IMR-90 (cell line): ENCODE measurements around the gene RHOC. TPM values are rescaled to one million over a fixed set of nuclear protein-coding genes. Genes with fewer than 3 reads are reported as not detected.

Source experiments
- ATAC-seq: fragments of 200-7000 bp; cut with Tn5 transposase; 2 replicates; pipeline ENCODE4 v1.9.1; 2020; ENCODE audit warnings: low read depth, mild to moderate bottlenecking, moderate library complexity
- BruUV-seq: library from RNA; stranded (reverse); fragments of 400-500 nt; replicated peaks from 2 replicates; lab custom pipeline; 2021; lab: Mats Ljungman, UMichigan
- CTCF ChIA-PET: fragments of 300-600 bp; formaldehyde crosslinking; extraction: SDS; loops from one replicate; lab custom pipeline; 2021; ENCODE audit warnings: antibody characterized with exemption; lab: Yijun Ruan, JAX
- POLR2A ChIA-PET: fragments of 300-600 bp; sonication (Branson Sonifier 250); formaldehyde crosslinking; loops from one replicate; lab custom pipeline; 2022; ENCODE audit warnings: antibody characterized with exemption; ENCODE audit not compliant: unreplicated experiment; lab: Charles Lee
- DNase-seq: peaks from one replicate; pipeline ENCODE4 v3.0.0; 2013
- H2AFZ ChIP-seq: replicated peaks from 2 replicates; pipeline ENCODE3; 2013; ENCODE audit warnings: low read length, mild to moderate bottlenecking; ENCODE audit not compliant: poor library complexity
- H2AK5ac ChIP-seq: 2 replicates; pipeline ENCODE4 v1.6.1; 2013; ENCODE audit warnings: low read depth, low read length, inconsistent platforms
- H2AK9ac ChIP-seq: replicated peaks from 2 replicates; pipeline ENCODE3; 2013; ENCODE audit warnings: mild to moderate bottlenecking, low read depth, low read length, moderate library complexity; ENCODE audit not compliant: poor library complexity
- H2BK120ac ChIP-seq: 2 replicates; pipeline ENCODE4 v1.6.1; 2013; ENCODE audit warnings: low read depth, low read length, inconsistent platforms
- H2BK15ac ChIP-seq: 3 replicates; pipeline ENCODE4 v1.6.1; 2013; ENCODE audit warnings: low read depth, low read length, inconsistent platforms
- H2BK20ac ChIP-seq: 2 replicates; pipeline ENCODE4 v1.6.1; 2013; ENCODE audit warnings: low read depth, mild to moderate bottlenecking, inconsistent platforms, low read length, moderate library complexity
- H2BK5ac ChIP-seq: 2 replicates; pipeline ENCODE4 v1.6.1; 2013; ENCODE audit warnings: mild to moderate bottlenecking, low read depth, low read length, inconsistent platforms; ENCODE audit not compliant: poor library complexity, severe bottlenecking
- H3K14ac ChIP-seq: replicated peaks from 2 replicates; pipeline ENCODE4 v1.6.1; 2013; ENCODE audit warnings: low read depth, low read length, inconsistent platforms
- H3K18ac ChIP-seq: 2 replicates; pipeline ENCODE4 v1.6.1; 2013; ENCODE audit warnings: low read depth, low read length, control low read depth
- H3K23ac ChIP-seq: 2 replicates; pipeline ENCODE4 v1.6.1; 2013; ENCODE audit warnings: low read depth, low read length, inconsistent platforms
- H3K27ac ChIP-seq: 2 replicates; pipeline ENCODE4 v1.5.1; 2013; ENCODE audit warnings: mild to moderate bottlenecking, control low read depth, low read length; ENCODE audit not compliant: insufficient read depth
- H3K27me3 ChIP-seq: 2 replicates; pipeline ENCODE4 v1.6.1; 2013; ENCODE audit warnings: low read length; ENCODE audit not compliant: control insufficient read depth, insufficient read depth
- H3K36me3 ChIP-seq: 2 replicates; pipeline ENCODE4 v1.6.1; 2013; ENCODE audit warnings: low read length, mixed read lengths; ENCODE audit not compliant: control insufficient read depth, insufficient read depth
- H3K4ac ChIP-seq: 2 replicates; pipeline ENCODE4 v1.6.1; 2013; ENCODE audit warnings: low read depth, low read length, inconsistent platforms
- H3K4me1 ChIP-seq: 2 replicates; pipeline ENCODE4 v1.6.1; 2013; ENCODE audit warnings: low read length, mixed read lengths; ENCODE audit not compliant: control insufficient read depth, insufficient read depth
- H3K4me2 ChIP-seq: 2 replicates; pipeline ENCODE4 v1.6.1; 2013; ENCODE audit warnings: low read depth, mild to moderate bottlenecking, control low read depth, low read length, moderate library complexity
- H3K4me3 ChIP-seq: 2 replicates; pipeline ENCODE4 v1.5.1; 2013; ENCODE audit warnings: low read depth, mild to moderate bottlenecking, control low read depth, low read length, moderate library complexity; ENCODE audit not compliant: insufficient read depth
- H3K56ac ChIP-seq: 2 replicates; pipeline ENCODE4 v1.6.1; 2013; ENCODE audit warnings: low read length, inconsistent platforms; ENCODE audit not compliant: insufficient read depth; ENCODE audit errors: extremely low read depth
- H3K79me1 ChIP-seq, 2 experiments: 2 replicates each; pipeline ENCODE4 v1.6.1; 2013; ENCODE audit warnings: low read length in 2 of 2, inconsistent platforms in 1 of 2, low read depth in 1 of 2
- H3K9ac ChIP-seq: 2 replicates; pipeline ENCODE4 v1.6.1; 2013; ENCODE audit warnings: low read depth, low read length, control low read depth
- H3K9me1 ChIP-seq: 2 replicates; pipeline ENCODE4 v1.6.1; 2013; ENCODE audit warnings: low read length, inconsistent platforms; ENCODE audit not compliant: insufficient read depth
- H3K9me3 ChIP-seq: 2 replicates; pipeline ENCODE4 v1.6.1; 2013; ENCODE audit warnings: low read length; ENCODE audit not compliant: control insufficient read depth, insufficient read depth
- H4K20me1 ChIP-seq: 2 replicates; pipeline ENCODE4 v1.6.1; 2013; ENCODE audit warnings: low read length, inconsistent platforms; ENCODE audit not compliant: insufficient read depth
- H4K5ac ChIP-seq: 2 replicates; pipeline ENCODE4 v1.6.1; 2013; ENCODE audit warnings: mild to moderate bottlenecking, low read depth, low read length, control low read depth
- H4K8ac ChIP-seq, 2 experiments: 2 replicates each; pipeline ENCODE4 v1.6.1; 2013; ENCODE audit warnings: low read depth in 2 of 2, low read length in 2 of 2, control low read depth in 1 of 2, inconsistent platforms in 1 of 2
- H4K91ac ChIP-seq: 2 replicates; pipeline ENCODE4 v1.6.1; 2013; ENCODE audit warnings: low read depth, low read length, inconsistent platforms; ENCODE audit not compliant: insufficient read depth
- FOS ChIP-seq: fragments of 150-350 bp; IDR thresholded peaks from 2 replicates; pipeline ENCODE4 v1.6.1; 2016; ENCODE audit warnings: low read depth, low read length
- MAZ ChIP-seq: IDR thresholded peaks from 2 replicates; pipeline ENCODE4 v1.6.1; 2012; ENCODE audit warnings: low read depth, mild to moderate bottlenecking, low read length, improper control_type of control experiment, moderate library complexity, borderline replicate concordance
- NFE2L2 ChIP-seq: fragments of 150-350 bp; IDR thresholded peaks from 2 replicates; pipeline ENCODE4 v1.6.1; 2016; ENCODE audit warnings: low read depth, mild to moderate bottlenecking, low read length
- RAD21 ChIP-seq: IDR thresholded peaks from 2 replicates; pipeline ENCODE4 v1.6.1; 2012; ENCODE audit warnings: low read length, improper control_type of control experiment
- SMC3 ChIP-seq: fragments of 150-350 bp; IDR thresholded peaks from 2 replicates; pipeline ENCODE4 v1.6.1; 2016; ENCODE audit warnings: low read depth, mild to moderate bottlenecking, antibody characterized with exemption, low read length, moderate library complexity
- WGBS, 2 experiments: methylation state at CpG; one replicate each; pipeline versions ENCODE4 v1.1.5 to v1.1.7; 2013; ENCODE audit warnings: missing lambda C conversion rate in 2 of 2; ENCODE audit not compliant: insufficient read length in 1 of 2; ENCODE audit errors: extremely low coverage in 2 of 2; 5-methylcytosine and 5-hydroxymethylcytosine counted together
- dilution Hi-C: fragments of 300-500 bp; cut with HindIII; formaldehyde crosslinking; loops from one replicate; pipeline ENCODE4 v1.14.3; 2018; ENCODE audit warnings: low sequenced_read_pairs; ENCODE audit not compliant: unreplicated experiment
- in situ Hi-C: fragments of 300-500 bp; cut with MboI; formaldehyde crosslinking; loops from 3 replicates; pipeline ENCODE4 v1.14.3; 2019; ENCODE audit warnings: low sequenced_read_pairs, inconsistent platforms, mixed read lengths
- intact Hi-C: fragments of 100-400 bp; cut with micrococcal nuclease; formaldehyde crosslinking; loops from 2 replicates; pipeline ENCODE4 v1.10.0; 2022
- polyA plus RNA-seq, 3 experiments: library from polyadenylated mRNA; depleted of rRNA; stranded (reverse); fragments of >200 nt; gene quantifications; 2 replicates each; pipeline ENCODE4 v1.2.3, GENCODE V29; 2012; ENCODE audit warnings: low replicate concordance in 1 of 3
- total RNA-seq: library from RNA; depleted of rRNA; stranded (reverse); fragments of >200 nt; gene quantifications from 2 replicates; pipeline ENCODE4 v1.2.3, GENCODE V29; 2012

The RHOC gene
- total and polyA plus RNA-seq, 2 of the 4 experiments (the other 2 are of a cell fraction) = 764 to 839 TPM

DNA sequence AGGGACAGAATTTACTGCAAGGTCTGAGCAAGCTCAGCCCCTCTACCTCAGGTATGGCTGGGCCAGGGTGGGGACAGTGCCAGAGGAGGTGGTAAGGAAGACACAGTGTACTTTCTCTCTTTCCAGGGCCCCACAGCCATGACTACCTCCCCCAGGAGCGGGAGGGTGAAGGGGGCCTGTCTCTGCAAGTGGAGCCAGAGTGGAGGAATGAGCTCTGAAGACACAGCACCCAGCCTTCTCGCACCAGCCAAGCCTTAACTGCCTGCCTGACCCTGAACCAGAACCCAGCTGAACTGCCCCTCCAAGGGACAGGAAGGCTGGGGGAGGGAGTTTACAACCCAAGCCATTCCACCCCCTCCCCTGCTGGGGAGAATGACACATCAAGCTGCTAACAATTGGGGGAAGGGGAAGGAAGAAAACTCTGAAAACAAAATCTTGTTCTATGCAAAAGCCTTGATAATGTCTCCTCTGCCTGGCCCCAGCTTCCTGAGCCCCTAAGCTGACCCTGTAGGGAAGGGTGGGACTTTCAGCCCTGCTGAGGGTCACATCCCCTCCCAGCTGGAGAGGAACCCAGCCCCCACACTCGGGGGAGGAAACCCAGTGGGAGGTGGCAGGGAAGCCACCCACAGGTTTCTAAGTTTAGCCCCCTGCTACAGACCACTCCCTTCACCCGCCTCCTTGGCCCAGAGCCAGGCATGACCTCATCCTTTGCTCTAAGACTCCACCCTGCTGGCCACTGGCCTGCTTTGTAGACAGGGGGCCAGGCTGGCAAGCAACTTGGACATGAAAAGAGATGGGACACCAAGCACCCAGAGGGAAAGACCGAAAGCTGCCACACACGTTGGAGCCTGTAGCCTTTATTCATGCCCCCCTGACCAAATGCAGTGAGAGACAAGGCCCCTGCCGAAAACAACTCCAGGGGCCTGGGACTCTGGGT lies 6.4 kb downstream of the RHOC start:
- Histone ChIP-seq H3K9ac (peak overlapping the region; percentile 15), H3K18ac (peak overlapping the region; percentile 35), H3K56ac (peak overlapping the region; percentile 65; the same call in 1 of the 2 replicates), H2AK5ac (peak overlapping the region; percentile 90), H3K4me3 (no peak overlapping the region), H3K23ac (peak overlapping the region; percentile 85), H3K4me1 (peaks cover 28% of the 10 kb centered on the region), H4K5ac (peak overlapping the region; percentile 20), H3K14ac (peak overlapping the region; percentile 87), H4K91ac (peak overlapping the region; percentile 81), H3K79me1 (peaks cover 7 to 64% of the 10 kb centered on the region in 2 experiments; a peak in 3 of 4 replicates), H3K36me3 (peaks cover 58% of the 10 kb centered on the region), H3K27me3 (no peaks in the 10 kb centered on the region), H3K4me2 (peak overlapping the region; percentile 37), H4K8ac (peak overlapping the region; percentile 39 to 78), H3K27ac (peak overlapping the region; percentile 81), H2AFZ (peak overlapping the region; percentile 78), H3K9me3 (no peaks in the 10 kb centered on the region), H2BK15ac (peak overlapping the region; percentile 33; the same call in 1 of the 3 replicates), H4K20me1 (peaks cover 46% of the 10 kb centered on the region), H3K4ac (peak overlapping the region; percentile 90), H2AK9ac (peak overlapping the region; percentile 98), H3K9me1 (peaks cover 20% of the 10 kb centered on the region), H2BK120ac (peak overlapping the region; percentile 81), H2BK5ac (peak overlapping the region; percentile 87), H2BK20ac (peak overlapping the region; percentile 71)
- DNase-seq = peak; percentile 95
- WGBS, 2 experiments = 0% methylated on average over 2 of the region's 7 CpGs; no CpG with 5 or more reads in 1 of the 2 experiments
- no TSS peak for BruUV-seq
- peak; percentile 50 for ATAC-seq
- in situ Hi-C loops = loop anchor here (10.0 to 25.0 kb wide), 2 partner anchors 196 to 987 kb away; partner anchors contain the start of gene WNT2B
- dilution Hi-C loops = no loop called here
- TF ChIP-seq MAZ (peak; percentile 65; the same call in 1 of the 2 replicates), NFE2L2 (no peak), FOS (no peak), RAD21 (no peak), SMC3 (no peak)
- intact Hi-C loops = loop anchor here (2.0 to 10.0 kb wide), 2 partner anchors 26 to 236 kb away; partner anchors contain the start of gene MOV10
- POLR2A ChIA-PET = no interaction called here
- CTCF ChIA-PET = interaction anchor here (0.5 to 1.2 kb wide), 2 partner anchors 27 to 300 kb away, joined by 4 to 5 read pairs; no protein-coding TSS in a partner anchor
